ENCODE results near the gene LUZP4.
"Not testable (repeated sequence)": the region's sequence is repeated elsewhere in the genome, so short reads cannot be mapped to it uniquely, and the experiment has no call there.

Gene LUZP4

GRCh38 chrX:115337491-115338144 is 48.1 kb downstream of the LUZP4 start:
- DNase-seq = no peak

- no peak for DNase-seq
Observed at GRCh38 chrX:115339441-115340025, 50.0 kb downstream of the LUZP4 start.

- DNase-seq = no peak
Observed at GRCh38 chrX:115341421-115341820, 51.9 kb downstream of the LUZP4 start.

GRCh38 chrX:115344885-115345614 is 55.5 kb downstream of the LUZP4 start:
- no peak for DNase-seq

- DNase-seq = no peak
Observed at GRCh38 chrX:115345615-115346014, 56.1 kb downstream of the LUZP4 start.

GRCh38 chrX:115346738-115347137 is 57.2 kb downstream of the LUZP4 start:
- DNase-seq = not testable (repeated sequence)

- DNase-seq = no peak
Observed at GRCh38 chrX:115348446-115349225, 59.1 kb downstream of the LUZP4 start.

GRCh38 chrX:115350711-115351381 is 61.3 kb downstream of the LUZP4 start:
- no peak for DNase-seq

GRCh38 chrX:115356369-115356768 is 66.9 kb downstream of the LUZP4 start:
- no peak for DNase-seq

Data from KG1 (cell line).